ENCODE data around the gene SLC38A7. TPM values are rescaled to one million over a fixed set of nuclear protein-coding genes. Genes with fewer than 3 reads are reported as not detected.

The SLC38A7 gene
- total RNA-seq, 1 experiment from 2014 or later: 26.6 TPM

- no peak overlapping the region for H4K8ac ChIP-seq (replicated peaks; ENCODE audit: insufficient read length, low read depth, low read length)
- no peaks in the 10 kb centered on the region for H4K20me1 ChIP-seq (ENCODE audit: control insufficient read depth, insufficient read depth, insufficient read length)
- no peak overlapping the region for H2AK5ac ChIP-seq (ENCODE audit: insufficient read length, low read length)
- no peak overlapping the region for H3K56ac ChIP-seq (ENCODE audit: insufficient read length, low read depth, low read length)
- 0 out of 5 replicates have a peak overlapping the region, but pooled peaks of 1 of the 2 experiments have one; percentile 42 for H3K4me3 Mint-ChIP-seq
- no peak for TF ChIP-seq CTCF (conservative IDR thresholded peaks at IDR 0.05)
- no peak overlapping the region for H3K18ac ChIP-seq (ENCODE audit: insufficient read length, low read depth, low read length)
- no peak overlapping the region for H2BK15ac ChIP-seq (ENCODE audit: low read depth, low read length)
- H3K36me3 Mint-ChIP-seq (ENCODE audit: insufficient read depth in 1 of 3, low read depth in 3 of 3): peaks cover 19 to 42% (median 31%) of the 10 kb centered on the region in 3 experiments; a peak in 6 of 7 replicates
- no peaks in the 10 kb centered on the region for H3K27me3 ChIP-seq (ENCODE audit: insufficient read depth, low read length)
- no peak overlapping the region for H2BK5ac ChIP-seq (ENCODE audit: insufficient read length, low read length)
- H2BK12ac ChIP-seq (ENCODE audit: insufficient read length, low read depth, low read length): no peak overlapping the region
- H4K5ac ChIP-seq (ENCODE audit: insufficient read length, low read depth, low read length): no peak overlapping the region
- no peaks in the 10 kb centered on the region for H3K79me2 ChIP-seq (ENCODE audit: insufficient read depth, low read length)
- H3K4me1 Mint-ChIP-seq: no peaks in the 10 kb centered on the region
- H3K4me2 ChIP-seq (ENCODE audit: insufficient read depth, insufficient read length, low read length): no peak overlapping the region
- H3K9me3 ChIP-seq (ENCODE audit: control insufficient read depth, low read depth, low read length): no peaks in the 10 kb centered on the region
- no peak overlapping the region for H2BK20ac ChIP-seq (ENCODE audit: low read depth, low read length, poor library complexity, severe bottlenecking)
- no peak for DNase-seq
- peak overlapping the region in 1 of 3 experiments; percentile 22; a peak in 1 of 7 replicates for H3K27ac Mint-ChIP-seq
- no peaks in the 10 kb centered on the region for H3K23me2 ChIP-seq (ENCODE audit: insufficient read length, low read depth, low read length, poor library complexity, severe bottlenecking)
- H3K4me1 ChIP-seq (ENCODE audit: insufficient read depth, low read length): no peaks in the 10 kb centered on the region
- no peak overlapping the region for H3K4ac ChIP-seq (ENCODE audit: low read depth, low read length)
- no peaks in the 10 kb centered on the region for H3K79me1 ChIP-seq (ENCODE audit: insufficient read depth, low read depth, low read length, poor library complexity, severe bottlenecking)
- H3K23ac ChIP-seq (ENCODE audit: insufficient read length, low read depth, low read length): no peak overlapping the region
- no peak overlapping the region for H3K9ac ChIP-seq (ENCODE audit: extremely low read depth, insufficient read length, low read length)
- no peak overlapping the region for H3K27ac ChIP-seq (ENCODE audit: insufficient read length, low read depth, low read length)
- H3K27me3 Mint-ChIP-seq (ENCODE audit: low read depth): no peaks in the 10 kb centered on the region
- no peak overlapping the region for H2BK120ac ChIP-seq (ENCODE audit: low read depth, low read length, poor library complexity, severe bottlenecking)
- H4K91ac ChIP-seq (ENCODE audit: insufficient read length, low read depth, low read length): no peak overlapping the region
- H2AFZ ChIP-seq (ENCODE audit: low read length): no peak overlapping the region
- WGBS (ENCODE audit: extremely low coverage, insufficient read length, low lambda C conversion rate): no CpG with 5 or more reads among the region's 18 CpGs
- no peak overlapping the region for H3K14ac ChIP-seq (ENCODE audit: insufficient read depth, low read length)
- H3T11ph ChIP-seq (ENCODE audit: low read length): no peak overlapping the region
- no peaks in the 10 kb centered on the region for H3K9me3 Mint-ChIP-seq
Observed at GRCh38 chr16:58670946-58671583, 13.5 kb downstream of the SLC38A7 start.
